NCI-H2107 (cell line): Measurements from ENCODE around the gene EPPIN.

ENCODE experiments used
- DNase-seq: peaks from one replicate; lab custom pipeline; 2025; lab: John Stamatoyannopoulos, UW

EPPIN gene

DNA sequence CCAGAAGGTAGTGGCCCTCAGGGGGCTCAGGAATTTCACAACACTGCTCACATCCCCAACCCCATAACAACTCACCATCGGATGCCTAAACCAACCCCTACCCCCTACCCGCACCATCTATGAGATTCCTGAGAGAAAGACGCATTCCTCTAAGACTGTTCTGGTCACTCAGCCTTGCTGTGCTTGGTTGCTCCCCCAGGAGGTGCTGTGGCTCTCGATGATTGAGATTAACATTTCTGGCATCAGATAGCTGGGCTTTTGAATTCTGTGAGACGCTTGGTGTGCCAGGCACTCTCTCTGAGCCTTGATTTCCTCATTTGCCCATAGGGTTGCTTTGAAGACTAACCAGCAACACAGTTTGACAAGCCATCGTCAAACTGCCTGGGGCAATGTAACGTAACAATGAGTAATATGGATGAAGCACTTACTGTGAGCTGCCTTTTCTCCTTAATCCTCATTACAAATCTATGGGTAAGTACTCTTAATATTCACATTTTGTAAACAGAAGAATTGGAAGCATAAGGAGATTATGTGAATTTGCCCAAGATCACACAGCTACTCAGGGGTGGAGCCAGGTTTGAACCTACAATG lies 8.9 kb downstream of the EPPIN start:
- DNase-seq: no peak

DNA sequence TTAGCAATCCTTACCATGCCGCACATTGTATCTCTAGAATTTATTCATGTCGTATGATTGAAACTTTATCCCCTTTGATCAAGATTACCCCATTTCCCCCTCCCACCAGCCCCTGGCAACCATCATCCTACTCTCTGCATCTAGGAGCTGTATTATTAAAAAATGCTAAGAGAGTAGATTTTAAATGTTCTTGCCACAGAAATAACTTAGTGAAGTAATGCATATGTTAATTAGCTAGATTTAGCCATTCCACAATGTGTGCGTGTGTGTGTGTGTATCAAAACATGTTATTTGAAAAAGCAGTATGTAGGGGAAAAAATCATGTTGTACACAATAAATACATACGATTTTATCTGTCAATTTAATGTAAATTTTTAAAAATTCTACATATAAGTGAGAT lies 19.9 kb downstream of the EPPIN start:
- no peak for DNase-seq

GRCh38 chr20:45523821-45524220 lies 23.4 kb downstream of the EPPIN start:
- no peak for DNase-seq

- no peak for DNase-seq
Observed at GRCh38 chr20:45518282-45518681, 28.9 kb downstream of the EPPIN start.

DNA sequence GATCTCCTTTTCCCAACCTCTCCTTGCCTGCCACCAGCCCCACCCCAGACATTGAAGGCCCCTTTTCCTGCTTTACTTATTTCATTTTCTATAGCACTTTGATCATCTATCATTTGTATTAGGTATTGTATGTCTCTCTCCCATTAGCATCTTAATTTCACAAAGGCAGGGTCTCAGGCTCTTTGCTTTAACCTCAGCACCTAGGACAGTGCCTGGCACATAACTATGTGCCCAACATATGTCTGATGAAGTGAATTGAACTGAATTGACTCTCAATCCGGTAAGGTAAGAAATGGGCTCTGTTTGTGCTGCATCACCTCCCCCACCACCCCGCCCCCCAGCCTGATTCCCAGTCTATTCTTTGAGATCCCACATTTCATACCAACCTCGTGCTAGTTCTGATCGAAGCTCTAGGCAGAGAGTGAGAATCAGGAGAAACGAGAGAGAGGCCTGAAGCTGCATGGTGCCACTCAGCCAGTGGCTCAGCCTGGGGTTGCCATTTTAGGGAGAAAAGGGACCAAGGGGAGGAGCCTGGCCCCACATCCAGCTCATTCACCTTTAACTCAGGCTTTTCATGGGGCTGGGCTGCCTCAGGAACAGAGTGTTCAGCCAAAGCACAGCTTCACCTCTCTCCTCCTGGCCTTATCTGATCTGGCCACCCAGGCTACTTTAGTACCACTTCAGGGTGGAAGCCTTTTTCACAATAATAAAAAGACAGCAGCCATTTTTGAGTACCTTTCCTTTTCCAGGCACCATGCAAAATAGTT lies 31.9 kb downstream of the EPPIN start, which contains the start of gene SPINT3:
Gene SPINT3, minus strand, starts transcription at position 476 of the 767 bp plus-strand sequence. Its CDS starts 14 bp downstream, at position 462.
- no peak for DNase-seq

- no peak for DNase-seq
Observed at GRCh38 chr20:45510242-45510862, 36.8 kb downstream of the EPPIN start.

DNA sequence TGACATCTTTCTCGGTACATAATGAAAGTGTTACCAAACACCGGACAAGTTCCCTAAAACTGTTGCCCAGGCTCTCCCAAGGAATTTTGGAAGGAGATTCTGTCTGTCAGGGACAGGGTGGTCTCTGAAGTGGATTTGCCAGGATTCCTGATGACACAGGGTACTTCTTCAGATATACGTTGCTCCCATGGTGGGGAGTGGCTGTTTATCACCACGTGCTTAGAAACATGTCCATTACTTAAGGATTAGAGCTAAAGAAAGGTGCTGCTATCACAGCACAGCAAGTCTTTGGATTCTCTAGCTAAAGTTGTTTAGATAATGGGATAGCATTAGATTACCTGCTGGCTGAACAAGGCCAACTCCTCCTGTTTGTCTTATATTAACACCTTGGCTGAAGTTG lies 38.1 kb downstream of the EPPIN start:
- no peak for DNase-seq

DNA sequence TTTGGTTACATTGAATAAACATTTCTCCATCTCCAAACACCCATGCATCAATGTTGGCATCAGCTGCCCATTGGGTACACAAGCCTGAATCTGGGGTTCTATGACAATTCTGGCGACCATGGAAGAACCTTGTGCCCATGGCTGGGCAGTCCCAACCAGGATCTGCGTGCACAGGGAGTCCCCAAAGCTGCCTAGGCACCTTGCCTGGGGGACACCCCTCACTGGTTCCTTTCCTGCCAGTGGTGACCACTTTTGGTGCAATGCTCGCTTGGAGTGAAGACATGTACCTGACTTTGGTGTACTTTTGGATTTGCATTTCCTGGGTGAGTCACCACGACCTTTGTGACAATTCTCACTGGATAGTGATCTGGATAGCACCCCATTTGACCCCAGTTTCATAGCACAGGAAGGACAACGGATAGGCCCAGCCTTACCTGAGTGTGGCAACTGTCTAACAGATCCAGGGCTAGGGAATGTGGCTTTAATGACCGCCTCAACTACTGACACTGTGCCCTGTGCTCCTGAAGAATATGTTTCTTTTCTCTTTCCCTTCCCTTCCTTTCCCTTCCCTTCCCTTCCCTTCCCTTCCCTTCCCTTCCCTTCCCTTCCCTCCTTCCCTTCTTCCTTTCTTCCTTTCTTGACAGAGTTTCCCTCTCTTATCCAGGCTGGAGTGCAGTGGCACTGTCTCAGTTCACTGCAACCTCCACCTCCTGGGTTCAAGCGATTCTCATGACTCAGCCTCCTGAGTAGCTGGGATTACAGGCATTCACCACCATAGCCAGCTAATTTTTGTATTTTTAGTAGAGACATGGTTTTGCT lies 38.9 kb downstream of the EPPIN start:
- no peak for DNase-seq

- DNase-seq: no peak
Observed at GRCh38 chr20:45507011-45507820, 40.0 kb downstream of the EPPIN start.

- DNase-seq: no peak
Observed at GRCh38 chr20:45506398-45506797, 40.8 kb downstream of the EPPIN start.

DNA sequence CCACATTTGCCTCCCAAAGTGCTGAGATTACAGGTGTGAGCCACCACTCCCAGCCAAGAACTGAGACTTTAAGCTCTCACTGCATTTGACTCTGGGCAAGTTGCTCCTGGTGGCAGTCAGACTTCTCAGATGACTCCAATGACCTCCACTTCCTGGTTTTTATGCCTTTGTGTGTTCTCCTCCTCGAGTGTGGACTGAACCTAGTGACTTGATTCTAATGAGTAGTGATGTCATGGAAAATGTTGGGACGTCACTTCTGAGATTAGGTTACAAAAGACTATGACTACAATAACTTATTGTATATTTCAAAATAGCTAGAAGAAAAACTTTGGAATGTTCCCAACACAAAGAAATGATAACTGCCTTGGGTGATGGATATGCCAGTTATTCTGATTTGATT lies 43.8 kb downstream of the EPPIN start:
- no peak for DNase-seq

GRCh38 chr20:45502561-45502960 lies 44.6 kb downstream of the EPPIN start:
- no peak for DNase-seq

DNA sequence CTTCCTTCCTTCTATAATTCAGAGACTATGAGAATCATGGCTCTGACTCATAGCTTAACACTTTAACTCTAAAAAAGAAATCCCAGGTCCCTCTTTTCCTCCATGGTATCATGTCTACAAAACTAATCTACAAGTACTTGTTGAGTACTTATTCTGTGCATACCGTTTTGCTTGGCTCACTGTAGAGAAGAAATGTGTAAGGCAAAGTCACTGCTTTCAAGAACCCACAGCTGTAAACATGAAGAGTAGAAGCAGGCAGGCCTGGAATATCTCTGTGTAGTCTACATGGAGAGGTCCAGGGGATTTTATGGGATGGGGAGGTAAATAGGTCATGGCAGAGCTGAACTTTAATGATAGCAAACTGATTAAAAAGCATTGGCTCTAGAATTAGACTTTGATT lies 45.6 kb downstream of the EPPIN start:
- no peak for DNase-seq

GRCh38 chr20:45500022-45500421 lies 47.2 kb downstream of the EPPIN start:
- no peak for DNase-seq

DNA sequence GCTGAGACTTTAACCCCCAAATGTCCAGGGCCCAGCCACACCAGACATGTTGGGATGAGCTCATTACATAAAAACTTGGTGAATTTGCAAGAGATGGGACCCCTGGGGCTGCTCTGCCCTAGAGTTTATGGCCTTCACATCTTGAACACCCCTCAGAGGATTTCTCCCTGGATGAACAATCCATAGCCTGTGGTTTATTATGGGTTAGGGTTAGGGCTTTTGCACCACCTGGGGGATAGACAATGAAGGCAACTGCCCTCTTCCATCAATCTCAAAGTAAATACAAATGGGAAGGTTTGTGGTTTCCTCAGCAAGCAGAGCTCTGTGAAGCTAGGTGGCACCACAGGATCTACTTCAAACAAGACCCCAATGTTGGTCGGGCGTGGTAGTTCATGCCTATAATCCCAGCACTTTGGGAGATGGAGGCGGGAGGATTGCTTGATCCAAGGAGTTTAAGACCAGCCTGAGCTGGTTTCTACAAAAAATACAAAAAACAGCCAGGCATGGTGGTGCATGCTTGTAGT lies 49.2 kb downstream of the EPPIN start:
- no peak for DNase-seq

DNA sequence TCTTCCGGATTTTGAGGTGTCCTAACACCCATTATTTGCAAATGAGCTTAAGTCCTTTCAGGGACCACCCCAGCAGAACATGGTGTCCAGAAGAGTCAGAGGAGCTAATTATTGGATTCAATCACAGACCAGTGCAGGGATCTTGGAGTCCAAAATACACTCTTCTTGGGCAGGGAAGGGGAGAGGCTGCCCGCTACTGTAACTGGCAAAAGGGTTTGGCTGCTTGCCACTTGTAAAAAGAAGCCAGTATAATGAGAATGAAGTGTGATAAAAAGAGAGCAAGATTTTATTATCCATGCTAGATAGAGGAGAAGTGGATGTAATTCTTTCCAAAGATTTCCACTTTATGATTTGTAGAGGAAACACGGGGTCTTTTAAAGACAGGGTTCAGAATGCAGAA lies 51.0 kb downstream of the EPPIN start:
- DNase-seq: no peak

DNA sequence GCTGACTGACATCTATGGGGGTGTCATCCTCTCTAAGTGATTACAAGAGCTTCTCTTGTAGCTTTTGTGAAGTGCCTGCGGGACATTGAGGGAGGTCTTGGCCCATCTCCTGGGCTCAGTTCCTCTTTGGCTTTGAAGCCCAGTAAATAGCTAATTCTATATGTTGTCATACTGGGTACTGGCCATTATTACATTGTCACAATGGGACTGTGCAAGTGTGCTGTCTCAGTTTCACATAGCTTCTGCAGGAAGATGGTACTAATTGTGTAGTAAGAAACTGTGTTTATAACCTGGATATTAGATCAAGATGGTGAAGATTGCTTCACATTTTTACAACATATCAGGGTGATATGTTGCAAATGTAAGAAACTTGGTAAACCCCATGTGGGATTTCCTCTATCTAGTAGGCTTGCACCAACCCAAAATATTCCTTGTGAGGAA lies 51.7 kb downstream of the EPPIN start:
- DNase-seq: no peak
